GM12878 (cell line): ENCODE results near the gene SMG6. TPM values are rescaled to one million over a fixed set of nuclear protein-coding genes. Genes with fewer than 3 reads are reported as not detected.

ENCODE experiments used
- ATF7 ChIP-seq: fragments of 450-650 bp; IDR thresholded peaks from 2 replicates; pipeline ENCODE4 v1.6.1; 2016; ENCODE audit warnings: low read depth, mild to moderate bottlenecking
- MXI1 ChIP-seq: fragments of 150-350 bp; IDR thresholded peaks from 2 replicates; pipeline ENCODE4 v1.6.1; 2011; ENCODE audit warnings: low read depth, mild to moderate bottlenecking, inconsistent platforms, low read length, improper control_type of control experiment
- RCOR1 ChIP-seq: conservative IDR thresholded peaks from 2 replicates; pipeline ENCODE4 v1.6.1; 2012; ENCODE audit warnings: low read depth, low read length, improper control_type of control experiment
- REST ChIP-seq: IDR thresholded peaks from 2 replicates; pipeline ENCODE4 v1.6.1; 2012; ENCODE audit warnings: mild to moderate bottlenecking, low read depth, low read length
- polyA plus RNA-seq, 11 experiments: library from polyadenylated mRNA; depleted of rRNA in 4 of 11; unstranded in 6 of 11; stranded (reverse) in 5 of 11; fragments of >200 nt; fragmentation: Nextera tagmentation in 4 of 11; fragmentation: Illumina TruSeq in 1 of 11; extraction: Ambion mirVana in 4 of 11; extraction: Trizol in 1 of 11; gene quantifications; 1 replicate in 1 of 11; 2 replicates in 10 of 11; pipeline versions ENCODE4 v1.2.1 to v1.2.3, GENCODE V29; 2011 to 2016; ENCODE audit warnings: inconsistent platforms in 2 of 11, missing spikeins in 2 of 11, low read depth in 1 of 11
- total RNA-seq, 4 experiments: library from RNA; depleted of rRNA in 3 of 4; stranded (reverse); fragments of >200 nt in 3 of 4; fragmentation: Illumina TruSeq in 1 of 4; extraction: Trizol in 1 of 4; gene quantifications; 2 replicates each; pipeline versions ENCODE4 v1.2.1 to v1.2.3, GENCODE V29; 2013 to 2021
- TF ChIP-seq, protein P1 (sequence below): fragments of 450-650 bp; IDR thresholded peaks from 2 replicates; pipeline ENCODE4 v1.6.1; 2016; ENCODE audit warnings: mild to moderate bottlenecking

The SMG6 gene
- total and polyA plus RNA-seq, 10 of the 15 experiments (the other 5 are each of a cell fraction or from before 2014, with no cell fraction given), result 0.58 to 28.7 (median 15.7) TPM

DNA sequence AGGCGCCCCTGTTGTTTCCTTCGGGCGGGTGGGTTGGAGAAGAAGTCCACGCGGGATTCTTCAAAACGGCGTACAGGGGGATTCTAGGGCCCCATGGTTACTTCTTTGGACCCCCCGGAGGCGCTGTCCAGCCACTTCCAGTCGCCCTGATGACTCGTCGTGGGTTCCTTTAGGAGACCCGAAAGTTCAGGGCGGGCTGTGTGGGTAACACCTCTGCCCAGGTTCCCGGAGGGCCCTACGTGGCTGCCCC, 249.4 kb downstream of the SMG6 start (continued):
- TF ChIP-seq, protein P1, sequence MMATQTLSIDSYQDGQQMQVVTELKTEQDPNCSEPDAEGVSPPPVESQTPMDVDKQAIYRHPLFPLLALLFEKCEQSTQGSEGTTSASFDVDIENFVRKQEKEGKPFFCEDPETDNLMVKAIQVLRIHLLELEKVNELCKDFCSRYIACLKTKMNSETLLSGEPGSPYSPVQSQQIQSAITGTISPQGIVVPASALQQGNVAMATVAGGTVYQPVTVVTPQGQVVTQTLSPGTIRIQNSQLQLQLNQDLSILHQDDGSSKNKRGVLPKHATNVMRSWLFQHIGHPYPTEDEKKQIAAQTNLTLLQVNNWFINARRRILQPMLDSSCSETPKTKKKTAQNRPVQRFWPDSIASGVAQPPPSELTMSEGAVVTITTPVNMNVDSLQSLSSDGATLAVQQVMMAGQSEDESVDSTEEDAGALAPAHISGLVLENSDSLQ, result no peak
- no peak for TF ChIP-seq MXI1
- peak; percentile 66; the same call in 1 of the 2 replicates for TF ChIP-seq REST
- no peak for TF ChIP-seq RCOR1
- TF ChIP-seq ATF7, result 0 out of 2 replicates have a peak, but pooled peaks have one; percentile 40
